ENCODE measurements around the gene CASQ2. TPM values are rescaled to one million over a fixed set of nuclear protein-coding genes. Genes with fewer than 3 reads are reported as not detected.

The CASQ2 gene
- total RNA-seq, 1 donor from 2014 or later = not detected

- no peak for DNase-seq (ENCODE audit: low spot score, unreplicated experiment)
- Mint-ChIP-seq H3K4me1 (ENCODE audit: low read depth) (no peaks in the 10 kb centered on the region), H3K27me3 (no peaks in the 10 kb centered on the region), H3K27ac (no peak overlapping the region), H3K36me3 (ENCODE audit: insufficient read depth) (no peaks in the 10 kb centered on the region), H3K9me3 (ENCODE audit: low read depth) (peaks cover 11% of the 10 kb centered on the region), H3K4me3 (ENCODE audit: low read depth) (no peak overlapping the region)
- TF ChIP-seq, protein P1, sequence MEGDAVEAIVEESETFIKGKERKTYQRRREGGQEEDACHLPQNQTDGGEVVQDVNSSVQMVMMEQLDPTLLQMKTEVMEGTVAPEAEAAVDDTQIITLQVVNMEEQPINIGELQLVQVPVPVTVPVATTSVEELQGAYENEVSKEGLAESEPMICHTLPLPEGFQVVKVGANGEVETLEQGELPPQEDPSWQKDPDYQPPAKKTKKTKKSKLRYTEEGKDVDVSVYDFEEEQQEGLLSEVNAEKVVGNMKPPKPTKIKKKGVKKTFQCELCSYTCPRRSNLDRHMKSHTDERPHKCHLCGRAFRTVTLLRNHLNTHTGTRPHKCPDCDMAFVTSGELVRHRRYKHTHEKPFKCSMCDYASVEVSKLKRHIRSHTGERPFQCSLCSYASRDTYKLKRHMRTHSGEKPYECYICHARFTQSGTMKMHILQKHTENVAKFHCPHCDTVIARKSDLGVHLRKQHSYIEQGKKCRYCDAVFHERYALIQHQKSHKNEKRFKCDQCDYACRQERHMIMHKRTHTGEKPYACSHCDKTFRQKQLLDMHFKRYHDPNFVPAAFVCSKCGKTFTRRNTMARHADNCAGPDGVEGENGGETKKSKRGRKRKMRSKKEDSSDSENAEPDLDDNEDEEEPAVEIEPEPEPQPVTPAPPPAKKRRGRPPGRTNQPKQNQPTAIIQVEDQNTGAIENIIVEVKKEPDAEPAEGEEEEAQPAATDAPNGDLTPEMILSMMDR (IDR thresholded peaks at IDR 0.05; ENCODE audit: unreplicated experiment) = no peak
These were observed 6.8 kb downstream of the CASQ2 start for GRCh38 chr1:115761601-115762302.

DNA sequence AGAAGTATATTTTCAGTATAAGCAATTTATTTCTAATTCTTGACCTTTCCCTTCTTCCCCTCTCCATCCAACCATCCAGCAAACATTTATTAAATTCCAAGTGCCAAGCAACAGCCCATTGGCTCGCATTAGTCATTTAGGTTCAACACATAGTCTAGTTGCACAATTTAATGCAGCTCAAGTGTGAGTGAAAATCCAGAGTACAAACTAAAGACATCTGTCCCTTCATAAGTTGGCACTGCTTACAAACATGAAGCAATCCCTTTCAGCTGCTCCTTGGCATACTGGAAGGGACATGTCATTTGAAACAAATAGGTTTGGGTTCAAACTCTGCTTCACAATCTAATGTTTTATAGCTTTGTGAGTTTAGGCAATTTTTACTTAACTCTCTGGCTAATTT is 10.7 kb downstream of the CASQ2 start:
- no peaks in the 10 kb centered on the region for H3K27me3 Mint-ChIP-seq
- no peak overlapping the region for H3K4me3 Mint-ChIP-seq (ENCODE audit: low read depth)
- H3K4me1 Mint-ChIP-seq (ENCODE audit: low read depth) = no peaks in the 10 kb centered on the region
- TF ChIP-seq, protein P1 (IDR thresholded peaks at IDR 0.05; ENCODE audit: unreplicated experiment) = no peak
- no peak for DNase-seq (ENCODE audit: low spot score, unreplicated experiment)
- H3K27ac Mint-ChIP-seq = no peak overlapping the region
- no peaks in the 10 kb centered on the region for H3K36me3 Mint-ChIP-seq (ENCODE audit: insufficient read depth)
- peaks cover 11% of the 10 kb centered on the region for H3K9me3 Mint-ChIP-seq (ENCODE audit: low read depth)

- Mint-ChIP-seq H3K4me3 (ENCODE audit: low read depth) (no peak overlapping the region), H3K9me3 (ENCODE audit: low read depth) (peaks cover 11% of the 10 kb centered on the region), H3K27ac (no peak overlapping the region), H3K4me1 (ENCODE audit: low read depth) (no peaks in the 10 kb centered on the region), H3K27me3 (peaks cover 4% of the 10 kb centered on the region), H3K36me3 (ENCODE audit: insufficient read depth) (no peaks in the 10 kb centered on the region)
- TF ChIP-seq, protein P1 (IDR thresholded peaks at IDR 0.05; ENCODE audit: unreplicated experiment) = no peak
- DNase-seq (ENCODE audit: low spot score, unreplicated experiment) = no peak
These were observed 11.2 kb downstream of the CASQ2 start for GRCh38 chr1:115757326-115757725.

DNA sequence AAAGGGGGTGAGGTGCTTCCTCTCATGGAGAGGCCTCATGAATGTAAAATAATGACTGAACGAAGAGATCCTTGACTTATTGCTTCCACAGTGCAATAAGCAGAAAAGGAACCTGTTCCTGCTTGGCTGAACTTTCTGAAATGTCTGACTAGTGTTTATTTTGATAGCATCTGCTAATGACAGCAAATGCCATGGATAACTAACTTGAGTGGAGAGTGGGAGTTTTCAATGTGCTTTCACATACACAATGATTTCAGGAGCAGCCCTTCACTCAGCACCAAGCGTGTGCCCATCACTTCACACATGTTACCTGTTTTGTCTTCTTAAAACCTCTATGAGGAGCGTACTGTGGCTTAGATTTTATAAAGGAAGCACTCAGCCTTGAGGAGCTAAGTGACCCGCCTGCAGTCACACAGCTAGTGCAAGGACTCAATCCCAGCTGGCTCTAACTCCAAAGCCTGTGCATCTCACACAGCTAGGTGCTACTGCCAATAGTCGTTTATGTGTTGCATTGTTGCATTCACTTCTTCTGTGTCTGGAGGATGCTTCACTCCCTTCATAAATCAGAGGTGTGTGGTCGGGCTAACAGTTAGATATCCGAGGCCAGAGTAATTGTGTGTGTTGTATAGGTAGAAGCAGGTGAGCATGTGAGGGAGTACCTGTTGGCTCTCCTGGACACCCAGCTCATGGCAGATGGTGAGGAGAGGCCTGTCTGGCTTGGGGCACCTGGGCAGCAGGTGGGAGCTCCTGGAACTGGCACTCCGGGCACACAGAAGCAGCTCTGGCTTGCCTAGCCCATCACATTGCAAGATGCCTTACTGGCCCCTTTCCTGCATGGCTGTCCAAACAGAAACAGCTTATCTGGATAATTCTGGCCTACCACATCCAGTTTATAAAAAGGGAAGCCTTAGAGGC is 12.8 kb downstream of the CASQ2 start:
- Mint-ChIP-seq H3K9me3 (ENCODE audit: low read depth) (peaks cover 11% of the 10 kb centered on the region), H3K36me3 (ENCODE audit: insufficient read depth) (no peaks in the 10 kb centered on the region), H3K4me3 (ENCODE audit: low read depth) (no peak overlapping the region), H3K4me1 (ENCODE audit: low read depth) (no peaks in the 10 kb centered on the region), H3K27ac (no peak overlapping the region), H3K27me3 (peaks cover 4% of the 10 kb centered on the region)
- TF ChIP-seq, protein P1 (IDR thresholded peaks at IDR 0.05; ENCODE audit: unreplicated experiment) = no peak
- no peak for DNase-seq (ENCODE audit: low spot score, unreplicated experiment)

DNA sequence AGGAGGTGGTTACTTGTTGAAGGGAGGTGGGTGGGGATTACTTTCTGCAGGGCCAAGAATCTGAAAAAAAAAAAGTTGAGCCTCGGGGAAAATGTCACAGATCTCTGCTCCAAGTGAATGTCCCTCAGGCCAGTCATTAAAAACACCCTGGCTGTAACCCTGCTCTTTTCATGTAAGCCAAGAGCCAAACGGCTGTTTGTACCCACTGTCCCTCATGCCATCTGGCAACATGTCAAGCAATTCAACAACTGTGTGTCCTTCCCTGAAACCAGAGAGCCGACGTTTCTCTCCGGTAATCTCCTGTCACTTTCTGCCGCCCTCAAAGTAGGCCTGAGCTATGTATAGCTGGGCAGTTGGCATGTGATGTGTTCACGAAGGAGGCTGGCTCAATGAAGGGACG is 14.7 kb downstream of the CASQ2 start:
- peaks cover 4% of the 10 kb centered on the region for H3K27me3 Mint-ChIP-seq
- H3K9me3 Mint-ChIP-seq (ENCODE audit: low read depth) = peaks cover 4% of the 10 kb centered on the region
- TF ChIP-seq, protein P1 (IDR thresholded peaks at IDR 0.05; ENCODE audit: unreplicated experiment) = no peak

More for the DNA sequence above, 14.7 kb downstream of the CASQ2 start:
- Mint-ChIP-seq H3K27ac (no peak overlapping the region), H3K36me3 (ENCODE audit: insufficient read depth) (no peaks in the 10 kb centered on the region), H3K4me1 (ENCODE audit: low read depth) (no peaks in the 10 kb centered on the region), H3K4me3 (ENCODE audit: low read depth) (no peak overlapping the region)
- no peak for DNase-seq (ENCODE audit: low spot score, unreplicated experiment)
